Caco-2 (cell line): ENCODE results near the gene COA1. TPM values are rescaled to one million over a fixed set of nuclear protein-coding genes. Genes with fewer than 3 reads are reported as not detected.
"Not testable (repeated sequence)": the region's sequence is repeated elsewhere in the genome, so short reads cannot be mapped to it uniquely, and the experiment has no call there.

Experiments used
- BruUV-seq: library from RNA; stranded (reverse); fragments of 400-500 nt; replicated peaks from 2 replicates; lab custom pipeline; 2021; lab: Mats Ljungman, UMichigan
- CTCF ChIA-PET: fragments of 300-600 bp; sonication (Branson Sonifier 250); formaldehyde crosslinking; loops from one replicate; lab custom pipeline; 2022; ENCODE audit warnings: antibody characterized with exemption; lab: Charles Lee
- POLR2A ChIA-PET: fragments of 300-600 bp; sonication (Branson Sonifier 250); formaldehyde crosslinking; loops from one replicate; lab custom pipeline; 2022; ENCODE audit warnings: antibody characterized with exemption; lab: Charles Lee
- DNase-seq, 2 experiments: peaks; one replicate each; pipeline versions ENCODE4 v3.0.0 to v3.0.0-alpha.2; 2020 to 2022
- H3K27me3 ChIP-seq: replicated peaks from 2 replicates; pipeline ENCODE4 v1.6.0; 2011; ENCODE audit warnings: low read length; ENCODE audit not compliant: control insufficient read depth, insufficient read depth
- H3K36me3 ChIP-seq: 2 replicates; pipeline ENCODE4 v1.5.1; 2011; ENCODE audit warnings: low read length; ENCODE audit not compliant: control insufficient read depth, insufficient read depth
- H3K4me1 ChIP-seq: fragments of 250-450 bp; sonication (Bioruptor Pico); 2 replicates; pipeline ENCODE4 v1.5.1; 2020; ENCODE audit warnings: mild to moderate bottlenecking
- H3K4me3 ChIP-seq: 2 replicates; pipeline ENCODE4 v1.5.1; 2011; ENCODE audit warnings: low read depth, mild to moderate bottlenecking, control low read depth, low read length
- H3K9me3 ChIP-seq: fragments of 250-450 bp; sonication (Bioruptor Pico); 2 replicates; pipeline ENCODE4 v1.5.1; 2020; ENCODE audit warnings: mild to moderate bottlenecking, moderate library complexity
- H3K27ac Mint-ChIP-seq: one replicate; pipeline ENCODE4 v1.8.0; 2022; ENCODE audit warnings: mixed read lengths; ENCODE audit not compliant: unreplicated experiment
- H3K27me3 Mint-ChIP-seq: one replicate; pipeline ENCODE4 v1.8.0; 2022; ENCODE audit warnings: mixed read lengths; ENCODE audit not compliant: insufficient read depth, unreplicated experiment
- H3K36me3 Mint-ChIP-seq: one replicate; pipeline ENCODE4 v1.8.0; 2022; ENCODE audit warnings: mild to moderate bottlenecking, mixed read lengths; ENCODE audit not compliant: insufficient read depth, unreplicated experiment
- H3K4me1 Mint-ChIP-seq: one replicate; pipeline ENCODE4 v1.8.0; 2022; ENCODE audit warnings: low read depth, mixed read lengths; ENCODE audit not compliant: unreplicated experiment
- H3K4me3 Mint-ChIP-seq: one replicate; pipeline ENCODE4 v1.8.0; 2022; ENCODE audit warnings: mild to moderate bottlenecking, moderate library complexity, mixed read lengths; ENCODE audit not compliant: unreplicated experiment
- H3K9me3 Mint-ChIP-seq: one replicate; pipeline ENCODE4 v1.8.0; 2022; ENCODE audit warnings: mixed read lengths; ENCODE audit not compliant: unreplicated experiment
- CTCF ChIP-seq, 2 experiments: fragments of 200-600 bp in 1 of 2; IDR thresholded peaks; 1 replicate in 1 of 2; 2 replicates in 1 of 2; pipeline versions ENCODE4 v1.5.1 to v1.8.0; 2011 to 2022; ENCODE audit warnings: antibody characterized with exemption in 1 of 2, control low read depth in 1 of 2, inconsistent platforms in 1 of 2, low read depth in 1 of 2, low read length in 1 of 2, mild to moderate bottlenecking in 1 of 2, moderate library complexity in 1 of 2; ENCODE audit not compliant: insufficient read depth in 1 of 2, severe bottlenecking in 1 of 2, unreplicated experiment in 1 of 2
- intact Hi-C: fragments of 100-400 bp; cut with micrococcal nuclease; formaldehyde crosslinking; loops from one replicate; pipeline ENCODE4 v1.10.0; 2022; ENCODE audit not compliant: unreplicated experiment
- total RNA-seq: library from RNA; stranded (reverse); gene quantifications from 2 replicates; pipeline ENCODE4 v1.2.3, GENCODE V29; 2022

Gene COA1
- total RNA-seq, 1 experiment from 2014 or later = 94.7 TPM

GRCh38 chr7:43711503-43711902, 17.8 kb downstream of the COA1 start:
- intact Hi-C loops = no loop called here
- peaks cover 8% of the 10 kb centered on the region; the same call in 1 of the 2 replicates for H3K9me3 ChIP-seq
- Mint-ChIP-seq H3K27ac (no peak overlapping the region), H3K9me3 (peaks cover 19% of the 10 kb centered on the region), H3K27me3 (no peaks in the 10 kb centered on the region), H3K36me3 (peaks cover 22% of the 10 kb centered on the region), H3K4me1 (no peaks in the 10 kb centered on the region), H3K4me3 (no peak overlapping the region)
- no peak for TF ChIP-seq CTCF (IDR thresholded peaks at IDR 0.05; ENCODE audit: insufficient read depth in 1 of 2, low read depth in 1 of 2, low read length in 1 of 2, severe bottlenecking in 1 of 2, unreplicated experiment in 1 of 2)
- no peaks in the 10 kb centered on the region; the same call in 1 of the 2 replicates for H3K36me3 ChIP-seq
- no peak overlapping the region for H3K4me3 ChIP-seq
- CTCF ChIA-PET = no interaction called here
- BruUV-seq = no TSS peak
- H3K27me3 ChIP-seq = no peaks in the 10 kb centered on the region
- POLR2A ChIA-PET = no interaction called here
- DNase-seq = no peak
- H3K4me1 ChIP-seq = no peaks in the 10 kb centered on the region

GRCh38 chr7:43708055-43708454, 21.3 kb downstream of the COA1 start:
- CTCF ChIA-PET, H3K4me1 ChIP-seq, H3K27me3 Mint-ChIP-seq, H3K9me3 Mint-ChIP-seq, H3K36me3 ChIP-seq, POLR2A ChIA-PET, H3K4me1 Mint-ChIP-seq, H3K4me3 Mint-ChIP-seq, BruUV-seq, H3K27ac Mint-ChIP-seq, H3K9me3 ChIP-seq, DNase-seq, intact Hi-C loops, H3K4me3 ChIP-seq, H3K27me3 ChIP-seq: not testable (repeated sequence)
- peaks cover 16% of the 10 kb centered on the region for H3K36me3 Mint-ChIP-seq

DNA sequence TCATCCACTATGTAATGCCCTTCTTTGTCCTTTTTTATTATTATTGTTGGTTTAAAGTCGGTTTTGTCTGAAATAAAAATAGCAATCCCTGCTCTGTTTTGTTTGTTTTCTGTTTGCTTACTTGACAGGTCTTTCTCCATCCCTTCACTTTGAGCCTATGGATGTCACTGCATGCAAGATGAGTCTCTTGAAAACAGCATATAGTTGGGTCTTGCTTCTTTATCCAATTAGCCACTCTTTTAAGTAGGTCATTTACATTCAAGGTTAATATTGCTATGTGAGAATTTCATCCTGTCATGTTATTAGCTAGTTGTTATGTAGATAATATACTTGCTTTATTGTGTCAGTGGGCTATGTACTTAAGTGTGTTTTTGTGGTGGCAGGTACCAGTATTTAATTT, 25.8 kb downstream of the COA1 start:
- DNase-seq = no peak
- no peaks in the 10 kb centered on the region for H3K27me3 ChIP-seq
- POLR2A ChIA-PET = no interaction called here
- no peak for TF ChIP-seq CTCF (IDR thresholded peaks at IDR 0.05; ENCODE audit: insufficient read depth in 1 of 2, low read depth in 1 of 2, low read length in 1 of 2, severe bottlenecking in 1 of 2, unreplicated experiment in 1 of 2)
- CTCF ChIA-PET = interaction anchor here (1.3 kb wide), 1 partner anchor 121 kb away, joined by 4 read pairs; no protein-coding TSS in a partner anchor
- BruUV-seq = no TSS peak
- Mint-ChIP-seq H3K9me3 (peaks cover 5% of the 10 kb centered on the region), H3K4me3 (no peak overlapping the region), H3K27ac (no peak overlapping the region), H3K4me1 (no peaks in the 10 kb centered on the region), H3K27me3 (no peaks in the 10 kb centered on the region), H3K36me3 (peaks cover 10% of the 10 kb centered on the region)
- intact Hi-C loops = no loop called here
- no peaks in the 10 kb centered on the region; the same call in 1 of the 2 replicates for H3K36me3 ChIP-seq
- H3K9me3 ChIP-seq = peaks cover 7% of the 10 kb centered on the region; the same call in 1 of the 2 replicates
- H3K4me1 ChIP-seq = no peaks in the 10 kb centered on the region
- no peak overlapping the region for H3K4me3 ChIP-seq
